K562 treated with DMSO at 1 percent for 12 hours (cell line): Measurements from ENCODE around the gene UXT. TPM values are rescaled to one million over a fixed set of nuclear protein-coding genes. Genes with fewer than 3 reads are reported as not detected.

Source experiments
- total RNA-seq: library from RNA; unstranded; fragments of 300-600 nt; gene quantifications from 2 replicates; pipeline ENCODE4 v1.2.3, GENCODE V29; 2022; ENCODE audit not compliant: insufficient read depth

The UXT gene
- total RNA-seq = 337 and 382 TPM in 2 replicates

GRCh38 chrX:47658684-47659420 lies at the start of gene UXT:
Gene UXT, minus strand, starts transcription at chrX:47659180. Its CDS starts 253 bp downstream, at chrX:47658927.

GRCh38 chrX:47650164-47651042 lies 8.6 kb downstream of the UXT start, which contains the start of gene ELK1:
Gene ELK1, minus strand, starts transcription at chrX:47650563. Its CDS starts 9,122 bp downstream, at chrX:47641441.

GRCh38 chrX:47629419-47630200 lies 29.4 kb downstream of the UXT start, which contains the start of gene CFP:
Gene CFP, minus strand, starts transcription at chrX:47629930. Its CDS starts 86 bp downstream, at chrX:47629844.

GRCh38 chrX:47619486-47620302 lies 39.3 kb downstream of the UXT start, which contains the start of gene SYN1:
Gene SYN1, minus strand, starts transcription at chrX:47619857. Its CDS starts 129 bp downstream, at chrX:47619728.

Other genes with a start within 250 kb of the UXT start
- 1.1 and 5.5 TPM in 2 replicates for gene ZNF41, start 176.0 kb downstream of the UXT start, total RNA-seq
- 35.0 and 52.6 TPM in 2 replicates for gene ARAF, start 98.0 kb downstream of the UXT start, total RNA-seq
- 317 and 357 TPM in 2 replicates for gene TIMP1, start 76.7 kb downstream of the UXT start, total RNA-seq
- gene SYN1, start 39.3 kb downstream of the UXT start, total RNA-seq = 0.25 and 0.73 TPM in 2 replicates
- 7.3 and 9.4 TPM in 2 replicates for gene CFP, start 29.2 kb downstream of the UXT start, total RNA-seq
- 30.8 and 56.6 TPM in 2 replicates for gene ELK1, start 8.6 kb downstream of the UXT start, total RNA-seq
- 2.7 and 3.2 TPM in 2 replicates for gene ZNF81, start 177.7 kb upstream of the UXT start, total RNA-seq